Omental fat pad (tissue), 4 donors: Measurements from ENCODE around the gene SHISA9. TPM values are rescaled to one million over a fixed set of nuclear protein-coding genes. Genes with fewer than 3 reads are reported as not detected.

Experiments used
- ATAC-seq: fragments of 150-250 bp; one replicate; pipeline ENCODE4 v1.9.1; 2016; ENCODE audit warnings: mild to moderate bottlenecking, moderate library complexity; ENCODE audit not compliant: low FRiP score
- DNase-seq: peaks from one replicate; pipeline ENCODE4 v3.0.0-alpha.2; 2019; ENCODE audit warnings: low spot score
- CTCF ChIP-seq, 3 donors: fragments of 450-650 bp; IDR thresholded peaks; one replicate each; pipeline ENCODE4 v1.5.1; 2016 to 2017; ENCODE audit warnings: antibody characterized with exemption in 3 of 3, mild to moderate bottlenecking in 3 of 3, moderate library complexity in 2 of 3
- total RNA-seq, 4 donors: library from RNA; depleted of rRNA; stranded (reverse); fragments of >200 nt; gene quantifications; one replicate each; pipeline ENCODE4 v1.1.0, GENCODE V29; 2016

The SHISA9 gene
- total RNA-seq, 4 donors from 2014 or later = 1.1 TPM; not detected in 3

GRCh38 chr16:13061691-13062090, 160.3 kb downstream of the SHISA9 start:
- DNase-seq = no peak
- TF ChIP-seq CTCF (IDR thresholded peaks at IDR 0.05) = no peak
- no peak for ATAC-seq

GRCh38 chr16:13062219-13062618, 160.8 kb downstream of the SHISA9 start:
- ATAC-seq = no peak
- no peak for TF ChIP-seq CTCF (IDR thresholded peaks at IDR 0.05)

GRCh38 chr16:13063457-13063856, 162.1 kb downstream of the SHISA9 start:
- ATAC-seq (no peak), DNase-seq (no peak)
- no peak for TF ChIP-seq CTCF (IDR thresholded peaks at IDR 0.05)

More at GRCh38 chr16:13062219-13062618, 160.8 kb downstream of the SHISA9 start:
- no peak for DNase-seq

- no peak for TF ChIP-seq CTCF (IDR thresholded peaks at IDR 0.05)
- ATAC-seq (no peak), DNase-seq (no peak)
Measured at GRCh38 chr16:13064821-13065220, 163.4 kb downstream of the SHISA9 start.

- DNase-seq = no peak
- TF ChIP-seq CTCF (IDR thresholded peaks at IDR 0.05) = no peak
- no peak for ATAC-seq
Measured at GRCh38 chr16:13067648-13068047, 166.2 kb downstream of the SHISA9 start.

- no peak for ATAC-seq
- TF ChIP-seq CTCF (IDR thresholded peaks at IDR 0.05) = no peak
Measured at GRCh38 chr16:13068912-13069583, 167.7 kb downstream of the SHISA9 start.

GRCh38 chr16:13070268-13070667, 168.9 kb downstream of the SHISA9 start:
- ATAC-seq (no peak), DNase-seq (no peak)
- no peak for TF ChIP-seq CTCF (IDR thresholded peaks at IDR 0.05)

More at GRCh38 chr16:13068912-13069583, 167.7 kb downstream of the SHISA9 start:
- no peak for DNase-seq
